ENCODE measurements around the gene CALN1. TPM values are rescaled to one million over a fixed set of nuclear protein-coding genes. Genes with fewer than 3 reads are reported as not detected.
"Not testable (repeated sequence)": the region's sequence is repeated elsewhere in the genome, so short reads cannot be mapped to it uniquely, and the experiment has no call there.

Gene CALN1
- polyA plus RNA-seq, 5 donors: 0.16 to 0.40 (median 0.29) TPM

GRCh38 chr7:71750290-71750689 lies 661.8 kb downstream of the CALN1 start:
- DNase-seq: no peak

- DNase-seq: no peak
These were observed 666.1 kb downstream of the CALN1 start for GRCh38 chr7:71746006-71746405.

- no peak for DNase-seq
These were observed 672.0 kb downstream of the CALN1 start for GRCh38 chr7:71740174-71740560.

- DNase-seq: no peak
These were observed 672.5 kb downstream of the CALN1 start for GRCh38 chr7:71739520-71740173.

- DNase-seq: not testable (repeated sequence)
These were observed 674.1 kb downstream of the CALN1 start for GRCh38 chr7:71737931-71738540.

- peak; percentile 51 to 69 for DNase-seq
These were observed 676.1 kb downstream of the CALN1 start for GRCh38 chr7:71735961-71736556.

GRCh38 chr7:71733107-71733870 lies 678.8 kb downstream of the CALN1 start:
- DNase-seq: peak; percentile 69 to 82

- peak; percentile 46 to 58 for DNase-seq
These were observed 680.4 kb downstream of the CALN1 start for GRCh38 chr7:71731740-71732139.
